ENCODE data around the gene TMEM170A.

DNA sequence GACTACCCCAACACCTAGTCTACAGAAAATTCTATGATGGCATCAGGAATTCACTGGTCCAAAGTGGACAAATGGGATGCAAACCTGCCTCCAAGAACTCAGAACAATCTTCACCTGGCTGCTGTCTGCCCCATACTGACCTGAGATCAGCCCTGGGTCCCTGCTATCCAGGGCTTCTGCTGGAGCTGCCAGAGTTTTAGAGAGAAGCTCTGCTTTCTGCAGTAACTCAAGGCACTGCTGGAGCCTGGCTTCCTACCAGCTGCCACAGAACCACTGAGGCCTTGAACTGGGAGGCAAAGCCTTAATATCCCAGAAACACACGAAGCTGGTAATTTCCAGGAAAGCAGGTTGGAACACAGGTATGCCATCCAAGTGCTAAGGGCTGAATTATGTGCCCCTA, 7.5 kb downstream of the TMEM170A start:
- no peak for TF ChIP-seq POLR2AphosphoS5 (IDR thresholded peaks at IDR 0.05; ENCODE audit: low read depth, low read length)
- TF ChIP-seq TAF1 (IDR thresholded peaks at IDR 0.05; ENCODE audit: borderline replicate concordance, insufficient read depth, low read length): no peak

Measured in PFSK-1 (cell line).